Measurements from ENCODE around the gene DDR2.
"Not testable (repeated sequence)": the region's sequence is repeated elsewhere in the genome, so short reads cannot be mapped to it uniquely, and the experiment has no call there.

DDR2 gene

DNA sequence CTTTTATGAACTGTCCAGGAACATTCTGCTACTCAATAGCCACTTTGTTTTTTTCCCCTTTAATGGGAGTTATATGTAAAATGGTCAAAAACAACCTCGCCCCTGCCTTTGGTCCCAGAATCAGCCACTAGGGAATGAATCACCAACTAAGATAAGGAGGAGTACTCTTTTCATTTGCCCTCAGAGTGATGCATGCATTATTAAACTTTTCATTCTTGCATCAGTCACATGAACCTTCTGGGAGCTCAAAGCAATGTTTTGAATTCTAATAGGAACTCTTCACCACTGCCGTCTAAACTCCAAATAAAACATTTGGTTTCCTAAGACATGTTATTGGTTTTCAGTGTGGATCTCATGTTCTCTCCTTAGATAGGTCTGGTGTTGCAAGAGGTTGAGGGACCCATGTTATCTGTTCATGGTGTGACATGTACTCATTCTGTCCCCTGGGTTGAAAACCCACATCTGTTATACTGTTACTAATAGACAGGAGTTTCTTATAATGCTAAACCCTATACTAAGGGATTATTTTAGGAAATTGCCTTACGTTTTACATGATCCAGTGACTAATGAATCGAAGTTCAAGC is 140.4 kb downstream of the DDR2 start:
- DNase-seq (ENCODE audit: low read depth): no peak

DNA sequence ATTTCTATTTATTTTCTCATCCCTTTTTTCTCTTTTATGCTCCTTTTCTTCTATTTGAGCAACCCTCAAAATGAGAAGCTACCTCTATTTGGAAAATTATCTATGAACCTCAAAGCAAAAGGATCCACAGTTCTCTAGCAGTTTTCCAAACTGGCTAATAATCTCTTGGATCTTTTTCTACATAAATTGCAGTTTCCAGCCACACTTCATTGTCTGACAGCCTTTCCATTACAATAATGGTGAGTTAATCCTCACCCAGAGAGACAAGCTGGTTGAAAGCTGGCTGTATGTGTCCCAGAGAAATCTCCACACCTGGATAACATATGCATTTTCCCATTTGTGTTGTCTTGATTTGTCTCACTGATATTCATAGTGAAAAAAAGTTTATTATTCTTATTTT is 141.7 kb downstream of the DDR2 start:
- no peak for DNase-seq (ENCODE audit: low read depth)

DNA sequence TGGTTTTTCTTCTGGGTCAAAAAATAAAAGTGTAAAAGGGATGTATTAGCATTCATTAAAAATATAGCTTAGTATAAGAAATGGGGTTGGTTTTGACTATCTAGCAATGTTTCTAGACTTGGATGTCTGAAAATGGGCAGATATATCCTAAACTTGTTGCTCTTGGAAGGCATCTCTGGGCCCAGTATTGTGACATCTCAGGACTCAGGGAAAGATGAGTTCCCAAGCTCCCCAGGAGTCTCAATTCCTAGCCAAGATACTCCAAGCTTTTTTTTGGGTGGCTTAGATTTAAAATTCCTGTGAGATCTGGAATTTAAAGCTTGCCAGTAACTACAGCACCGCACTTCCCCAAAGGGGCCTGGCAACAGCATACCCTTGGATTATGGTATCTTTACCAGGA is 146.8 kb downstream of the DDR2 start:
- DNase-seq (ENCODE audit: low read depth): no peak

DNA sequence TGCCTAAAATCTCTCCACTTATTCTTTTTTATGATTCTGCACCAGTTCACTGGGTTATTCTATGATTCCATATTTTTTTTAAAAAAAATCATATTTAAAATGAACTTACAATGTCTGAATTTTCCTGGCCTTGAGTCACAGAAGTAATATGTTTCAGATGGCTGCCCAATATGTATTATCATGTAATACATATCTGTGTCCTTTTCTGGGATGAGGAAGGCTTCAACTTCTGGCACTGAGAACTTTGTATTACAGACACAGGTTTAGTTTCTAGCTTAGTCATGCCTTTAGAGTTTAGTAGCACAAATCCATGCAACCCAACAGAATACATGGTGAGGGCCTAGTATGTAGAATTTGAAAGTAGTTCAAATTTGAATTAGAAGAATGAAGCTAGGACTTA is 150.4 kb downstream of the DDR2 start:
- no peak for DNase-seq (ENCODE audit: low read depth)

DNA sequence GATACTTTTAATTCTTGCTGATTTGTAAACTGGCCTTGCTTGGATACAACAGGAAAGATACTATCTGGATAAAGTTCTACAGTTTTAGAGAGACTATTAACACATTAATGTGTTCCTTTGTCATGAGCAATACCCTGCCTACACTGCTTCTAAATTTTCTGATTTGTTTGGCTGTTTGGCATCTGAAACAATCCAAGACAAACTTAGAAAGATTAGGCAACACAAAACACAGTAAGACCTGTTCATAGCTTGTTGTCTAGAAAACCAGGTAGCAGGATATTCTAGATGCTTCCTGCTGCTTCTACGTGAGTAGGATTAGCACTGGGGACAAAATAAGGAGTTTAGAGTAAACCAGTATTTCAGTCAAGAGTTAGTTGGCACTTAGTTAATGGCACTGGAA is 152.7 kb downstream of the DDR2 start:
- not testable (repeated sequence) for DNase-seq (ENCODE audit: low read depth)

DNA sequence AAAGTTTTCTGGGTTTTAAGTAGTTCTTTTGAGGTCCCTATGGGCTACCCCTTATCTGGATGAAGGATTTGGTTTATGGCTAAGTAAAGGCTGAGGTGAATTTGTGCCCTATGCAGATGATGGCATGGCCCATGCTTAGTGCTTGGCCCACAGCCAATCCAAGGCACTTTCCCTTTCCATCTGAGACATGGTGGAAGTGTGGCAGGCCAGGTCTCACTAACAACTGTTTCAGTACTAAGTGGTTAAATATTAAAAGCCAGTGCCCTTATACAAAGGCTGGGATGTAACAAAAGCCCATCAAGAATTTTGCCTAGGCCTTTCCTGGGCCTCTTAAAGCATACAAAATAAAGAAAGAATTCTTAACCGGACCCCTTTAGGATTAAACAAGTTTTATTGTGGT is 156.5 kb downstream of the DDR2 start:
- DNase-seq (ENCODE audit: low read depth): not testable (repeated sequence)

DNA sequence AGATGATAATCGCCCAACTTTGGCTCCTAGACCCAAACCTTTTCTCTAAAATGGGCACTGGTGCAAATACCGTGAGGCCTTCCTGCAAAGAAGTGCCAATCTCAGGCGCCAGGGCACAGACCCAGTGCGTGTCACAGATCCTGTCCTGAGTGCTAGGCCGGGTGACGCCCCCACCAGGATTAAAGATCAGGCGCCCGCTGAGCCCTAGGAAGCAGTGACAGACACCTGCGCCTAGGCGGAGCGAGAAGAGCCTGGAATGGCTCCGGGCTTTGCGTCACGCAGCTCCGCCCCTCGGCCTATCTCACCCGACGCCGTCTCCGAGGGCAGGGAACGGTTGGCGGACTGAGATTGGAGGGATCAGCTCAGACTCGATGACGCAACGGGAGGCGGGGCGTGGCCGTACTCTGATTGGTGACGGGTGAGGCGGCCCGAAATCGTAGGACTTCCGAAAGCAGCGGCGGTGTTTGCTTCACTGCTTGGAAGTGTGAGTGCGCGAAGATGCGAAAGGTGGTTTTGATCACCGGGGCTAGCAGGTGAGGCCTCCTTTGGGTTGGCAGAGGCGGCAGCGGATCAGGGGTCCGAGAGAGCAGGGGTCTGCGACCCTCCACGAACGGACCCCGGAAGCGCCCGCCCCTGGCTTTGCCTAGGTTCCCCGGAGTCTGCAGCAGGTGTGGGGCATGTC is 158.2 kb downstream of the DDR2 start, which contains the start of gene HSD17B7:
Gene HSD17B7, plus strand, starts transcription at position 400 of the 682 bp plus-strand sequence. Its CDS starts 99 bp downstream, at position 499.
- peak; percentile 63 for DNase-seq (ENCODE audit: low read depth)

DNA sequence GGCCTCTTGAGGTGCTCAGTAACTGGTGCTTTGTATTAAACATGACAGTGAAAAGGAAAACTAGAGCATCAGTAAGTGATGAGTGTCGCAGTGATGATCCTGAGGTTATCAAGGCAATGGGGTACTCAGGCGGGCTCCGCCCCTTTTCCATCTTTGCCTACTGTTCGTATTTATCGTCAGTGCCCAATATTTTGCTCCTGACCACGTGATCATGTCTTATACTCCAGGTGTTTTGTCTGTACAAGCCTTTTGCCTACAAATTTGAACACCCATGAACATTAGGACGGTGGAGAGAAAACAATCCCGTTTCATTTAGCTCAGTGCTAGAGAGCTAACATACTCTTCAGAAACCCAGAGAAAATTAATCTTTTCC is 158.7 kb downstream of the DDR2 start:
- not testable (repeated sequence) for DNase-seq (ENCODE audit: low read depth)

DNA sequence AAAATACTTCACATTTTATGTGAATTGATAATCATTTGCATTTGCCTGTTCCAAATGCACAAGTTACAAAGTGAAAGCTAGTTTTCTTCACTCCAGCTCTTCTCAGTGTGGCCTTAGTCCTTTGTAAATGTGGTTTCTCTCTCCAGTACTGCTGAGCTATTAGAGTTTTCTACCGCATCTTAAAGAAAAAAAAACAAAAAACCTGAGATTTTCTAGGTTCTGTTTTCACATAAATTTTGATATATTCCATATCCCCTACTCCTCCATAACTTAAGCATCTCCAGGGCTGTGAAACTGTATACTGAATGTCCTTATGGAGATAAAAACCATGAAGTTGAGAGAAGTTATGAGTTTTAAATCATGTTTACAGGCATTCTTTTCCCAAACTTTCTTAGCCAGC is 162.0 kb downstream of the DDR2 start:
- not testable (repeated sequence) for DNase-seq (ENCODE audit: low read depth)

DNA sequence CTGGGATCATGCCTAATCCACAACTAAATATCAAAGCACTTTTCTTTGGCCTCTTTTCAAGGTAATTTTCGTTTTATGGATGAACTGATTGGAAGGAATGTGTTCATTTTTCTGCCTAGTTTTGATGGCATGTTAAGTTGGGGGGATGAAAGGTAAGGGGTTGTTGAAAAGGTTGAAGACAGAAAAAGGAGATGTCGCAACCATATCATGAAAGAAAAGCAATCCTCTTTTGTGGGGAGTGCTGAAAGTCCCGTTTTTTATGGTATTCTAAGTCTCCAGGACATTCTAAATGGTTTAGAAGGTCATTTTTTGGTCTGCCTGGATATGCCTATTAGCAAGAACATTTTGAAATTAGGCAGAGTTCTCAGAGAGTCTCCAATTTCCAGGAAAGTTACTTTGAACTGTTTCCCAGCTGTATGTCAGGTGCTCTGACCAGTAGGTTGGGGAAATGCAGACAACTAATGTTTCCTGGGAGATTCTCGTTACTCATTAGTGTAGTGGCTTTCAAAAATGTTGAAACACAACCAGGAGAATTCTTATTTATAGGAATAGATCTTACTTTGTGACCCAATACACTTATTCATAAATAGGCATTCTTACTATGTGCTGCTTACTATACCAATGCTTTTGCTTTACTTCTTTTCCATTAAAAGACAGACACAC is 164.5 kb downstream of the DDR2 start:
- DNase-seq (ENCODE audit: low read depth): not testable (repeated sequence)

DNA sequence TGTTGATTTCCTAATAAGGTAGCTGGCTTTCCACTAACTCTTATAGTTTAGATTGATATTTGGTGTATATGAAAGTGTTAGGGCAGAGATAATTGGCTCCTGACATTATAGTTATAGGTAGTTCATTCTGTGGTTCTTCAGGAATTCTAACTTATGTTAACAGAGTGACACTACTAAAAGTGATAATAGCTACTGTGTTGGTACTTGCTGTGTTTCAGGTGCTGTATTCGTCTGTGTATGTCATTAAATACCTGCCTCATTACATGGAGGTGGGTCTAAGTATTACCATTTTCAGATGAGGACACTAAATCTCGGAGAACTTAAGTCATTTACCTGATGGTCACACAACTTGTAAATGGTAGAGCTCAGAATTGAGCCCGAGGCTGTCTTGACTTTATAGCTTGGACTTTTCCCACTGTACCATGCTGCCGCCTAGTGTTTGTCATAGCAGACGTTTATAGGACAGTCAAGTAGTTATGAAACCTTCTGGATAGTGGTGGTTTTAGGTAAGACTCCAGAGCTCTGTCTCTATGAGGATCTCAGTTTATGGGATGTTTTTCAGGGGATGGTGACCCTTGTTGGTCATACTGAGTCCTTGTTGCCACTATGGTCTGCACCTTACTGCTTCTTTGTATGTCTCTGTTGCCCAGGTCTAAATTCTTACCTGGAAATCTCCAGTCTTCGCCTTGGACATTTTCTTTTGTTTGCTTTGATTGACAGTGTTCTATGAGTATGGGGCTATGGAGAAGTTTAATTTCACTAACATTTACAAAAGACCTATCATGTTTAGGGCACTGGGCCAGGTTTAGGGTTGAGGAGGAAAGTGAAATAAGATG is 167.9 kb downstream of the DDR2 start:
- DNase-seq (ENCODE audit: low read depth): not testable (repeated sequence)

DNA sequence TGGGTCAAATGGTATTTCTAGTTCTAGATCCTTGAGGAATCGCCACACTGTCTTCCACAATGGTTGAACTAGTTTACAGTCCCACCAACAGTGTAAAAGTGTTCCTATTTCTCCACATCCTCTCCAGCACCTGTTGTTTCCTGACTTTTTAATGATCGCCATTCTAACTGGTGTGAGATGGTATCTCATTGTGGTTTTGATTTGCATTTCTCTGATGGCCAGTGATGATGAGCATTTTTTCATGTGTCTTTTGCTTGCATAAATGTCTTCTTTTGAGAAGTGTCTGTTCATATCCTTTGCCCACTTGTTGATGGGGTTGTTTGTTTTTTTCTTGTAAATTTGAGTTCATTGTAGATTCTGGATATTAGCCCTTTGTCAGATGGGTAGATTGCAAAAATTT is 175.2 kb downstream of the DDR2 start:
- not testable (repeated sequence) for DNase-seq (ENCODE audit: low read depth)

DNA sequence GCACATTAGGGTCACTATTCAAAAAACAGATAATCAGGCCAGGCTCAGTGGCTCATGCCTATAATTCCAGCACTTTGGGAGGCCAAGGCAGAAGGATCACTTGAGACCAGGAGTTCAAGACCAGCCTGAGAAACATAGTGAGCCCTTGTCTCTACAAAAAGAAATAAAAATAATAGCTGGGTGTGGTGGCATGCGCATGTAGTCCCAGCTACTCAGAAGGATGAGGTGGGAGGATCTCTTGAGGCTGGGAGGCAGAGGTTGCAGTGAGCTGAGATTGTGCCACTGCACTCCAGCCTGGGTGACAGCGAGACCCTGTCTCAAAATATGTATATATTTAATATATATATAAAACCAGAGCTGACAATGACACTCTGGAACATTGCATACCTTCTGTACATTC is 180.1 kb downstream of the DDR2 start:
- not testable (repeated sequence) for DNase-seq (ENCODE audit: low read depth)

DNA sequence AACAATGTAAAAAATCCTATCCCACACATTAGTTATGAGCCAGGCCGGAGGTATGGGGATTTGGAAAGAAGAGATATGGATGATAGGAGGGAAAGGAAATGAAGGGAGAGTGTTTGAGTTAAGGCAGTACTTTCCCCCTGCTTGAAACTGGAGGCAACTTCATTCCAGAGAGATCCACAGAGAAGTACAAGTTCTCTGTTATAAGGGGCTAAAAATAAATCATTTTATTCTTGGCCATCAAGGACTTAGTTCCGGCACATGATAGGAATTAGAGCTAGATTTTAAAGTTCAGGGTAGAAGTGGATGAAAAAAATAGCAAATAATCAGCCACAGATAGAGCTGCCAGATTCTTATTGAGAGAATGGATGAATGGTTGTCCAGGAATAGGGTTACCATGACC is 185.9 kb downstream of the DDR2 start:
- DNase-seq (ENCODE audit: low read depth): not testable (repeated sequence)

DNA sequence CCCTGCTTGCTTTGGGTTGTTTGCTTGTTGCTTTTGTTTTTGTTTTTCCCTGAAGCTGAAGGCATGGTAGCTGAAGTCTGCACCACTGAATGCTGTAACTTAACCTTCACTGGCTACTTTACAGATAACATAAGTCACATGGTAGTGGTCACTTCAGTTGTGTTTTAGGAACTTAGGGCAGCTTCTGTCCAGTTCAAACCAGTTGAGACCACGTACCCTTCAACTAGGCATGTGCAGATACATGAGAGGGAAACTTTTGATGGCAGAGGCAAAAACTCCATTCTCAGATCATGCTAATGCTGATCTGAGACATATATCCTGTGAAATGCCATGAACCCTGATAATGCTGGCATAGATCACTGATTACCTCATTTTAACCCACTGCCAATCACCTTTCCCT is 186.4 kb downstream of the DDR2 start:
- DNase-seq (ENCODE audit: low read depth): not testable (repeated sequence)

DNA sequence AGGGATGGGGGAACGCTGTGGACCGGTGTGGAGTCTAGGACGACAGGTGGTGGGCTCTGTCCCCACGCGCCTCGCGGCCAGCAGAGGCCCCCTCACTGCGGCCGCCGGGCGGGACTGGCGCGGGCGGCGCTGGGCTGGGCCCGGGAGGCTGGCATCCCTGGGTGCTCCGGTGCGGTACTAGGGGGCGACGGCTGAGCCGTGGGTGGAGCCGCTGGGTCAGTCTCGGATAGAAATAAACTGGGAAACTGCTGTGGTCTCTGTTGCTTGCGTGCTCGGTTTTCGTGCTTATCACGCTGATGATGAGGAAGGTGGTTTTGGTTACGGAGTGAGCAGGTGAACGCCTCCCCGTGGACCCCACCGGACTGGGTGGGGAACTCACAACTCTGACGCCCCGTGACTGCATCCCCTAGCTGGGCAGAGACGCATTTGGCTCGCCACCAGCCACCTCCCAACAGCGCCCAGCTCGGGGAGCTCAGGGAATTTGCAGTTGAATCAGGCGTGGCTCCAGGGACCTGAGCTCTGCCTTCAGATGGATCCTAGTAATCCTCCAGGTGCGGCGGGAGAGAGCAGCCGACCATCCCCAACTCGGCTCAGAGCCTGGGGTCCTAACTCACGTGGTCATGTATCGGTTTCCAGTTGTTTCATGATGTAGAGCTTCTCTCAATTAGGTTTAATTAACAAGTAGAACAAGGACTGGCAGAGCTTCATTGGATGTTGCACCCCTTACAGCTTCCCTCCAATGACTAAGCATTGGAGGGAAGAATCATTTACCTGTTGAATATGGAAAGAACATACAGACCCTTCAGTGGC is 190.3 kb downstream of the DDR2 start:
- no peak for DNase-seq (ENCODE audit: low read depth)

DNA sequence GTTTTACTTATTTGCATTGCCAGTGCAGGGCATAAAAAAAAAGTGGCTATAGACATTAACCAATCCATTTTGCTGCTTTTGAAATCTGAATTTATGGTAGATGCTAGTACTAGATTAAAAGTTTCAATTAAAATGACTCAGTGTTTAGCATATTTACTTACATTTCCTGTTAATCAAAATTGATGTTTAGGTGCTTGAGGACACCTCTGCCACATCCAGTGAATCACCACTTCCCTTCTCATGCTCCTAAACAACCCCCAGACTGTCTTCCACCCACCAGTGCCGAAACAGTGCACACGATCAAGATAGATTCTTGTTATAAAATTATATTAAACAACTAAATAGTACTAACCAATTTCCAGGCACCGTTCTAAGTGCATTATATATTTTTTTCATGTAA is 191.0 kb downstream of the DDR2 start:
- peak; percentile 9 for DNase-seq (ENCODE audit: low read depth)

DNA sequence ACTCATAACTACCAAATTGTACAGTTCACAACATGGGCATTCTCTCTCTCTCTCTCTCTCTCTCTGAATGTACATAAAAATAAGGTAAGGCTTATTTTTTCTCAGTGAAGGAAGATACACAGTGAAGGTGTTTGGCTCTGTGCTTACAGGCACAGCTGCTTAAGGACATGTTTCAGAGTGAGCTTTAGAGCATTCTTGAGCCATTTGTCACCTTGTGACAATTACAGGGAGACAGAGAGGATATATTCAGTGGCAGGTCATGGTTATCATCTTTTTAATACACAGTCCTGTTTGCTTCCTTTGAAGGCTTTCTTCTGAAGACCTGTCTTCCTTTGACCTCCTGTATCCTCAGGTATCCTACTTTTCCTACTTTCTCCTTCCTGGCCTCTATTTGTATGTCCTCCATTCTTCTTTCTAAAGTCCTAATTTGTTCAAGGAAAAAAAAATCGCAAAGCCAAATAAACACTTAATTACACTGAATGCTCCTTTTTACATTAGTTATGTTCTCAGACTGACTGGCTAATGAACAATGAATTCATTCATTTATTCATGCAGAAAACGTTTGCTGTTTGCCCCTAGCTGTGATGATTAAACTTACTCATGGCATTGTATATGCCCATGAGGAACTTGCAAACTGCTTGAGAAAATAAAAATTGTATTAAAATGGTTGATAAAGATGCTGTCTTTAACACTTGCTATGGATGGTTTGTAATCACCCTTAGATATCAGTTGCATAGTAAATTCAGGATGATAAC is 191.7 kb downstream of the DDR2 start:
- no peak for DNase-seq (ENCODE audit: low read depth)

DNA sequence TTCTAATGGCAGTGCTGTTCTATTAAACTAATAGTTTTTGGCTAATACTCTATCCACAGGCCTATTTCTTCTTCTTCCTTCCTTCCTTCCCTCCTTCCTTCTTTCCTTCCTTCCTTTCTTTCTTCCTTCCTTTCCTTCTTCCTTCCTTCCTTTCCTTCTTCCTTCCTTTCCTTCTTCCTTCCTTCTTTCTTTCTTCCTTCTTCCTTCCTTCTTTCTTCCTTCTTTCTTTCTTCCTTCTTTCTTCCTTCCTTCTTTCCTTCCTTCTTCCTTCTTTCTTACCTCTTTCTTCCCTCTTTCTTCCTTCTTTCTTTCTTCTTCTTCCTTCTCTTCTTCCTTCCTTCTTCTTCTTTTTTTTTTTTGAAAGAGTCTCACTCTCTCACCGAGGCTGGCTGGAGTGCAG is 197.0 kb downstream of the DDR2 start:
- no peak for DNase-seq (ENCODE audit: low read depth)

DNA sequence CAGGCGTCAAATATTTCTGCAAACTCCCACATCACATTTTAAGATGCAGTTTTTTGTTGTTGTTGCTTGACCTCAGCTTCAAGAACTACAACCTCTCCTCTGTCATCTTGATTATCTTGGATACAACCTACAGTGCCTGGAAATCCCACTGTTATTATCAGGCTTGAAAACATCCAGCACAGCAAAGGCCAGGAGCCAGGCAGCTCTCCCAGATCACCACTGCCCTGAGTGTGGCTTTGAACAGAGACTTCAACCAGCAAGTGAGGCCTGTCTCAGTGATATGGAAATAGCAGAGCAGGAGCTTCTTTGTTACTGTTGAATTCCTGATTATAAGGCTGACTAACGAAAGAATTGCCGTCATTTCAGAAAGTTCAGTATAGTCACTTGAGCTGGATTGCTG is 200.2 kb downstream of the DDR2 start:
- DNase-seq (ENCODE audit: low read depth): no peak
